Activated effector memory CD4-positive, alpha-beta T cell treated with Interleukin-2 at 50 U/mL for 16 hours (primary cell): ENCODE data around the gene GLI1.
"Not testable (repeated sequence)": the region's sequence is repeated elsewhere in the genome, so short reads cannot be mapped to it uniquely, and the experiment has no call there.

ENCODE experiments used
- DNase-seq: peaks from one replicate; pipeline ENCODE4 v3.0.0-alpha.2; 2020

The GLI1 gene

DNA sequence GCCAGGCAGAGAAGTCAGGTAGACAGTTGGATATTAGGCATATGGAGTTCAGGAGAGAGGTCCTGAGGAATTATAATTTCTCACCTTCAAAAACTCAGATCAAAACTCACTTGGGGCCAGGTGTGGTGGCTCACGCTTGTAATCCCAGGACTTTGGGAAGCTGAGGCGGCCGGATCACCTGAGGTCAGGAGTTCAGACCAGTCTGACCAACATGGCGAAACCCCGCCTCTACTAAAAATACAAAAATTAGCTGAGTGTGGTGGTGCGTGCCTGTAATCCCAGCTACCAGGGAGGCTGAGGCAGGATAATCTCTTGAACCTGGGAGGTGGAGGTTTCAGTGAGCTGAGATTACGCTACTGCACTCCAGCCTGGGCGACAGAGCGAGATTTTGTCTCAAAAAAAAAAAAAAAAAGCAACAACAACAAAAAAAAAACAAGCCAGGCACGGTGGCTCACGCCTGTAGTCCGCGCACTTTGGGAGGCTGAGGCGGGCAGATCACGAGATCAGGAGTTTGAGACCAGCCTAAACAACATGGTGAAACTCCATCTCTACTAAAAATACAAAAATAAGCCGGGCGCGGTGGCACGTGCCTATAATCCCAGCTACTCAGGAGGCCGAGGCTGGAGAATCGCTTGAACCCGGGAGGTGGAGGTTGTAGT is 42.9 kb downstream of the GLI1 start:
- not testable (repeated sequence) for DNase-seq

DNA sequence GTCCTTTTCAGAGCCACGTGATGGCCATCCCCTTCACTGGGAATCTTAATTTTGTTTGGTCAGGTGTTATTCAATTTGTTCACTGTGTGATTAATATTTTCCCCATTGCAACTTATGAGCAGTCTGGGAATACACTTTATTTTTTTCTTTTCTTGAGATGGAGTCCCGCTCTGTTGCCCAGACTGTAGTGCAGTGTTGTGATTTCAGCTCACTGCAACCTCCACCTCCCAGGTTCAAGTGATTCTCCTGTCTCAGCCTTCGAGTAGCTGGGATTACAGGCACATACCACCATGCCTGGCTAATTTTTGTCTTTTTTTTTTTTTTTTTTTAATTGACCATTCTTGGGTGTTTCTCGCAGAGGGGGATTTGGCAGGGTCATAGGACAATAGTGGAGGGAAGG is 47.0 kb downstream of the GLI1 start:
- DNase-seq, result not testable (repeated sequence)

DNA sequence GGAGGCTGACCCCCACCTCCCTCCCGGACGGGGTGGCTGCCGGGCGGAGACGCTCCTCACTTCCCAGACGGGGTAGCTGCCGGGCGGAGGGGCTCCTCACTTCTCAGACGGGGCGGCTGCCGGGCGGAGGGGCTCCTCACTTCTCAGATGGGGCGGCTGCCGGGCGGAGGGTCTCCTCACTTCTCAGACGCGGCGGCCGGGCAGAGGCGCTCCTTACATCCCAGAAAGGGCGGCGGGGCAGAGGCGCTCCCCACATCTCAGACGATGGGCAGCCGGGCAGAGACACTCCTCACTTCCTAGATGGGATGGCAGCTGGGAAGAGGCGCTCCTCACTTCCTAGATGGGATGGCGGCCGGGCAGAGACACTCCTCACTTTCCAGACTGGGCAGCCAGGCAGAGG is 48.2 kb downstream of the GLI1 start:
- not testable (repeated sequence) for DNase-seq

DNA sequence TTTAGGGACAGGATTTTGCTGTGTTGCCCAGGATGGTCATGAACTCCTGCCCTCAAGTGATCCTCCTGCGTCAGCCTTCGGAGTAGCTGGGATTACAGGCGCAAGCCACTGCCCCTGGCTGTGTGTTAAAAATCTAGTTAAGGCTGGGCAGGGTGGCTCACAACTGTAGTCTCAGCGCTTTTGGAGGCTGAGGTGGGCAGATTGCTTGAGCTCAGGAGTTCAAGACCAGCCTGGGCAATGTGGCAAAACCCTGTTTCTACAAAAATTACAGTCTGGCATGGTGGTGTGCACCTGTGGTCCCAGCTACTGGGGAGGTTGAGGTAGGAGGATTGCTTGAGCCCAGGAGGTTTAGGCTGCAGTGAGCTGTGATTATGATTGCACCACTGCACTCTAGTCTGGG is 51.6 kb downstream of the GLI1 start:
- DNase-seq, result no peak

DNA sequence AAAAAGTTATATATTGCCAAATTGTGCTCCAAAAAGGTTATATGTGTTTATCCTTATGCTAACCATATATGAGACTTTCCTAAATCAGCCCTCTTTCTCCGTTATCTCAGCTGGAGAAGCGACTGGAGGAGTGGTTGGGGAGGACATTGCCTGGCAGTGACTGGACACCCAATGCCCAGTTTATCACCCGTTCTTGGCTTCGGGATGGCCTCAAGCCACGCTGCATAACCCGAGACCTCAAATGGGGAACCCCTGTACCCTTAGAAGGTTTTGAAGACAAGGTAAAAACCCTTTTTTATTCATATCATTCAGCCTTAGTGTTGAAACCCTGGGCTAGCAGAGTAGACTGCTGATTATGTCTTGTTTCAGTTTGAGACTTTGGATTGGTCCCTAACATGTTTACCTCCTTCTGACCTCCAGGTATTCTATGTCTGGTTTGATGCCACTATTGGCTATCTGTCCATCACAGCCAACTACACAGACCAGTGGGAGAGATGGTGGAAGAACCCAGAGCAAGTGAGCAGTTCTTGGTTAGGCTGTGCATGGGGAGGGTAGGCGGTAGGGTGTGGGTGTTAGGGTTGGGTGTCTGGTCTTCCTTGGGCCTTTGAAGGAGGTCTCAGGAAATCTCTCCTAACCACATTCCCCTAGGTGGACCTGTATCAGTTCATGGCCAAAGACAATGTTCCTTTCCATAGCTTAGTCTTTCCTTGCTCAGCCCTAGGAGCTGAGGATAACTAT is 52.2 kb downstream of the GLI1 start:
- DNase-seq, result no peak

DNA sequence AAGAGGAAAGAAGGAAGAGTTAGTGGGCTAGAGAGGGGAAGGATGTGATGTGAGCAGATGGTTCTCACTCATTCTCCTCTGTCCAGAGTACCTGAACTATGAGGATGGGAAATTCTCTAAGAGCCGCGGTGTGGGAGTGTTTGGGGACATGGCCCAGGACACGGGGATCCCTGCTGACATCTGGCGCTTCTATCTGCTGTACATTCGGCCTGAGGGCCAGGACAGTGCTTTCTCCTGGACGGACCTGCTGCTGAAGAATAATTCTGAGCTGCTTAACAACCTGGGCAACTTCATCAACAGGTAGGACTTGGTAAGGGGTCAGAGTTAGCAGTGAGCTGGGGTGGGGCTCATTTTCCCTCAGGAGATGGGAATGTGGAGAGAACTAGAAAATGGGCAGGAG is 53.1 kb downstream of the GLI1 start:
- no peak for DNase-seq

DNA sequence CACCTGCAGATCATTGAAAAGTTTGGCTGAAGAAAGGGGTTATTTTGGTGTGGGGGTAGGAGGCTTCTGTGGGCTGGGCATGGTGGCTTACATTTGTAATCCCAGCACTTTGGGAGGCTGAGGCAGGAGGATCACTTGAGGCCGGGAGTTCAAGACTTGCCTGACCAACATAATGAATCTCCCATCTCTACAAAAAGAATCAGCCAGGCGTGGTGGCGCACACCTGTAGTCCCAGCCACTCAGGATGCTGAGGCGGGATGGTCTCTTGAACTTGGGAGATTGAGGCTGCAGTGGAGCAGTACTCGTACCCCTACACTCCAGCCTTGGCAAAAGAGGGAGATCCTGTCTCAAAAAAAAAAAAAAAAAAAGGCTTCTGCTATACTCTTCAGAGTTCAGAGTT is 53.7 kb downstream of the GLI1 start:
- no peak for DNase-seq

DNA sequence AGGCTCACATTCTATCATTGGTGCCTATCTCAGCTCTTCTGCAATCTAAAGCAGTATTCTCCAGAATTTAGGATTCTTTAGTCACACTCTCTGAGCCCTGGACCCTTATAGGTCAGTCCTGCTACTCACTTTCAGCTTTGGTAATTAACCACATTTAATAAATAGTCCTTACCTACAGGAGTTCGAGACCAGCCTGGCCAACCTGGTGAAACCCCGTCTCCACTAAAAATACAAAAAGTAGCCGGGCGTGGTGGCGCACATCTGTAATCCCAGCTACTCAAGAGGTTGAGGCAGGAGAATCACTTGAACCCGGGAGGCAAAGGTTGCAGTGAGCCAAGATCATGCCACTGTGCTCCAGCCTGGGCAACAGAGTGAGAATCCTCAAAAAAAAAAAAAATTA is 54.1 kb downstream of the GLI1 start:
- not testable (repeated sequence) for DNase-seq

DNA sequence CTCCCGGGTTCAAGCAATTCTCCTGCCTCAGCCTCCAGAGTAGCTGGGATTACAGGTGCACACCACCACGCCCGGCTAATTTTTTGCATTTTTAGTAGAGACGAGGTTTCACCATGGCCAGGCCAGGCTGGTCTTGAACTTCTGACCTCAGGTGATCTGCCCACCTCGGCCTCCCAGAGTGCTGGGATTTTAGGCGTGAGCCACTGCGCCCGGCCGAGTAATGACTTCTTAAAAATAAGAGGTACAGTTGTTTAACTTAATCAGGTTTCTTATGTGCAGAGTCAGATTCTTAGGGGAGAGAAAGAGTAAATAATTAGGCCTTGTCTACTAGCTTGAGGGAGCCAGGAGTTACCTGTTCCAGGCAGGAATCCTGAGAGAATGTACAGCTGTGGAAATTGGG is 54.7 kb downstream of the GLI1 start:
- not testable (repeated sequence) for DNase-seq

DNA sequence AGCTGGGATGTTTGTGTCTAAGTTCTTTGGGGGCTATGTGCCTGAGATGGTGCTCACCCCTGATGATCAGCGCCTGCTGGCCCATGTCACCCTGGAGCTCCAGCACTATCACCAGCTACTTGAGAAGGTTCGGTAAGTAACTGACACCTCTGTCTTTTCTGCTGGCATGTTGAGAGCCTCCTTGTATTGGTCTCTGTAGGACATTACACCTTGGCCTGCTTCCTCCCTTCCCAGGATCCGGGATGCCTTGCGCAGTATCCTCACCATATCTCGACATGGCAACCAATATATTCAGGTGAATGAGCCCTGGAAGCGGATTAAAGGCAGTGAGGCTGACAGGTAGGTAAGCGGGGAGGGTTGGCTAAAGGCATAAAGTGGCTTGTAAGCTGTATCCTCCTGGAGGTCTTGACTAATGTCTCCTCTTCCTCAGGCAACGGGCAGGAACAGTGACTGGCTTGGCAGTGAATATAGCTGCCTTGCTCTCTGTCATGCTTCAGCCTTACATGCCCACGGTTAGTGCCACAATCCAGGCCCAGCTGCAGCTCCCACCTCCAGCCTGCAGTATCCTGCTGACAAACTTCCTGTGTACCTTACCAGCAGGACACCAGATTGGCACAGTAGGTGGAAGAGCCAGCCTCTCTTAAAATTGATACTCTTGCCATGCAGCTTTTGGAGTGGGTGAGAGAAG is 55.3 kb downstream of the GLI1 start:
- DNase-seq, result no peak

DNA sequence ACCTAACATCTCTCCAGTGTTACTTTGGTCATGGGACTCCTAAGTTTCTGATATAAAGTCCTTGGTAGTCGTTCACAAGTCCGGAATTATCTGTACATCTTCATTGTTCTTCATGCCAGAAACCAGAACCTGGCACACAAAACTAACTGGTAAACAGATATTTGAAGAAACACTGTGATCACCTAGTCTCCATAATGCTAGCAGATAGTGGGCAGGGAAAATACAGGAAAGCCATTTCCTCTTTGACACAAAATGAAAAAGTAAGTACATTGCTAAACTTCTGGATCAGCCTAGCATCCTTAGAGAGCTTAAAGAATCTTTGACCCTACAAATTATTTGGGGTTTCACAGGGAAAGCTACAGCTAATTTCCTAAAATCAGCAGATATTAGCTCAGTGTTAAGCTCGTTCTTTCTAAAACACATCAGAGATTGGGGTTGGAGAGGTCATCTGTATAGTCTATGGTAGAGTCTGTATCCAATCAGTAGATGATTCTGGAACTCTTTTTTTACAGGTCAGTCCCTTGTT is 55.9 kb downstream of the GLI1 start:
- no peak for DNase-seq

DNA sequence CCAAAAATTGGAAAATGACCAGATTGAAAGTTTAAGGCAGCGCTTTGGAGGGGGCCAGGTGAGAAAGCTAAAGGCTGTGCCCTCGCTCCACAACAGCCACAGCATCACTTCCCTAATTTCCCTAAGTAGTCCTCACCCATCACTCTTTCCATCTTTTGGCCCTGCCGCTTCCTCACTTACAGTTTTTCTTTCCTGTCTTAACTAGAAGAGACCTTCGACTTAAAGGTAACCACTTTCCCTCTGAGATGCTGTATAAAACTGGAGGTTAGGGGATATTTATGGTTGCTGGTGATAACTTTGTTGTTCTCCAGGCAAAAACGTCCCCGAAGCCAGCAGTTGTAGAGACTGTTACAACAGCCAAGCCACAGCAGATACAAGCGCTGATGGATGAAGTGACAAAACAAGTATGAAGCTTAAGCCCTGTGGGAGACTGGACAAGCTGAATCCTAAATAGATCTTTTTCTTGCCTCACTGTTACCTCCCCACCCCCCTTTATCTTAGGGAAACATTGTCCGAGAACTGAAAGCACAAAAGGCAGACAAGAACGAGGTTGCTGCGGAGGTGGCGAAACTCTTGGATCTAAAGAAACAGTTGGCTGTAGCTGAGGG is 56.5 kb downstream of the GLI1 start:
- DNase-seq, result no peak

DNA sequence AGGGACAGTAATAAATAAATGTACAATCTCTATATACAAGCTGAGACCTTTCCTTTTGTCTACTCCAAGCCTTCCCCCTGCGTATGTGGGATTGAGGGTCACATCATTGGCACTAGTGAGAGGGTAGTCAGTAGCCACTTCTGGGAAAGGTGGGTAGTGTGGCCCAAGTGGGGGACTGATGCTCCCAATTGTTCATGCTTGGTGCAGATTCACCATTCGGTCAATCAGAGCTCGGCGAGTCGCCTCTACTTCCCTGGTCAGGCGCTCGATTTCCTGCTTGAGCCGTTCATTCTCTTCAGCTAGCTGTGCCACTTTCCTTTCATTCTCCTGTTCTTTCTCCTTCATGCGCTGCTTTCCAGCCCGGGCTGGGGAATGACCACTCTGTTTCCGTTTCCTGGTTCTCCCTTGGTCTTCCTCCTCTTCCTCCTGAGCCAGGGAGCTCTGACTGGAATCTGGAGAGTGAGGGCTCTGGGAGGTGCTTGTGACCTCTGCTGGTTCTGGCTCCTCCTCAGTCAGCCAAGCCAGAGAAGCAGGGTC is 57.1 kb downstream of the GLI1 start:
- no peak for DNase-seq

DNA sequence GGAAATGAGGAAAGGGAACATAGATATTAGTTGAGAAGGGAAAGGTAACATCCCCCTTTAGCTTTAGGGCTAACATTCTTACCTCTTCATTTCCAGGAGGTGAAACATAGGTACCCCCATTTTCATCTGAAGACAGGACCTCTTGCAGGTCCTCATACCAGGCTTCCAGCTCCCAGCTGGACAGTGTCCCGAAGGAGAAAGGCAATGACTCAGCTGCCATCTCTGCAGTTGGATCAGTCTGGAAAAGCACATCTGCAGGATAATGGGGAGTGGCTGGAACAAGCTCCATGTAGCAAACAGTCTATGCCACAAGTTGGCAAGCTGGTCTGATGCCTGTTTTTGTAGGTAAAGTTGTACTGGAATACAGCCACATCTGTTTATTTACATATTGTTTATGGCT is 57.6 kb downstream of the GLI1 start:
- no peak for DNase-seq

DNA sequence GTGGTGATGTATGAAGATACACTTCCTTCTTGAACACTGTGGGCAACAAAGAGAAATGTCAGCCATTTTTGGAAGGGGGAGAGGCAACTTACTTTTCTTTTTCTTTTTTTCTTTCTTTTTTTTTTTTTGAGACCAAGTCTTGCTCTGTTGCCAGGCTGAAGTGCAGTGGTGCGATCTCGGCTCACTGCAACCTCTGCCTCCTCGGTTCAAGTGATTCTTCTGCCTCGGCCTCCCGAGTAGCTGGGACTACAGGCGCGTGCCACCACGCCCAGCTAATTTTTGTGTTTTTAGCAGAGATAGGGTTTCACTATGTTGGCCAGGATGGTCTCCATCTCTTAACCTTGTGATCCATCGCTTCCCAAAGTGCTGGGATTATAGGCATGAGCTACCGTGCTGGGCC is 58.1 kb downstream of the GLI1 start:
- not testable (repeated sequence) for DNase-seq

DNA sequence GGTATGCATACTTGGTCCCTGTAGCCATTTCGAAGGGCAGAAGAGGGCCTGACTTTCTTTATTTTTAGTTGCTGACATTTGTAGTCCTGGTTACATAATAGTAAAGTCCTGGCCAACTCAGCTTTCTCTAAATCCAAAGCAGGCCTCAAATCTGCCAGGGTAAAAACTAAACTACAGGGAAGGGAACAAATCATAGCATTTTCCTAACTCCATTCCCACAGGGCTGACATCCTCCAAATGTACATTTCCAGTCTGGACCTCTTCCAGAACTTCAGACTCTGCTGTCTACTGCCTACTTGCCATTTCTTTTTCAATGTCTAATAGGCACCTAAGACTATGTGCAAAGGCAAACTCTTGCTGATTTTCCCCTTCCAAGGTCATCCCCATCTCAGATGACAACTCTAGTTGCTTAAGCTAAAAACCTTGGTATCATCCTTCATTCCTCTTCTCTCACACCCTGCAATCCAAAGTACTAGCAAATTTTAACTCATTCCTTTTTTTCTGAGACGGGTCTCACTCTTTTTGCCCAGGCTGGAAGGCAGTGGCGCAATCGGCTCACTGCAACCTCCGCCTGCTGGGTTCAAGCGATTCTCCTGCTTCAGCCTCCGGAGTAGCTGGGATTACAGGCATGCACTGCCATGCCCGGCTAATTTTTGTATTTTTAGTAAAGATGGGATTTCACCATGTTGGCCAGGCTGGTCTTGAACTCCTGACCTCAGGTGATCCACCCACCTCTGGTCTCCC is 58.8 kb downstream of the GLI1 start:
- no peak for DNase-seq

DNA sequence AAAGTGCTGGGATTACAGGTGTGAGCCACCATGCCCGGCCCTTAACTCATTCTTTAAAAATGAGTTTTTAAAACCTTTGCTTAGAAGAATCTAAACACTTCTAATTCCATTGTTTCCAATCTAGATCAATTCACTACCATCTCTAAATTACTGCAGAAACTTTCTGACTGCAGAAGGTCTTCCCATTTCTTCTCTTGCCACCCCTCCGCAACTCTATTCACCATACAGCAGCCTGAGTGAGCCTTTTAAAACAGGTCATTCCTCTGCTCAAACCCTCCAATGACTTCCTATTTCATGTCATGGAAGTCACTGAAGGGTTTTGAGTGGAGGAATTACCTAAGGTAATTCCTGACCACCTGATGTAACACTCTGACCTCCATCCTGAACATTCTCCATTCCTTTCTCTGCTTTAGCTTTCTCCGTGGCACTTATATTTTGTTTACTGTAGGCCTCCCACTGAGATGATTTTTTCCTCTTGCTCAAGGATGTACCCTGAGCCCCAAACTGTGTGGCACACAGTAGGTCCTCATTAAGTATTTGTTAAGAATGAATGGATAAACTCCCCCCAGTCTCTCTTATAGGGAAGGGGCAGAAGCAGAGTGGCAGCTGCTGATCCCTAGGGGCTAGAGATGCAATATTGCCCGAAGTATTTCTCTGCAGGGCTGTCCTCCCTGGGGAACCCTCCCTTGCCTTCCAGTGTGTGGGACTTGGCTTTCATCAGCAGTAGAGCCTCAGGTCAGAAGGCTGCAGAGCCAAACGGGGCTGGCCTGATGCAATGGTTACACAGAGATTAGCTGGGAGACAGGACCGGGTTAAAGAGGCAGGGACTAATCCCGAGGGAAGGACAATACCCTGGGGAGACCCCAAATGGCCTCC is 59.6 kb downstream of the GLI1 start:
- no peak for DNase-seq

DNA sequence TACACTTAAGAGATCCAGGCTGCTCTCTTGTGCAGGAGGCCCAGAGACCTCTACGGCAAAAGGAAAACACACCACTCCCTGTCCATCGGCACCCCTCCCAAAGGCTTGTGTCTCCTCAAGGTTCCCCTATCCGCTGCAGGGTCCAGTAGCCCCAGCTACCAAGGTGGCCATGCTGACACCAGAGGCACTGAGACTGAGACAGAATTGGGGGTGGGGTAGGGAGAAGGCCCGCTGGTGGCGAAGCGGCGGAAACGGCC is 60.1 kb downstream of the GLI1 start:
- no peak for DNase-seq

DNA sequence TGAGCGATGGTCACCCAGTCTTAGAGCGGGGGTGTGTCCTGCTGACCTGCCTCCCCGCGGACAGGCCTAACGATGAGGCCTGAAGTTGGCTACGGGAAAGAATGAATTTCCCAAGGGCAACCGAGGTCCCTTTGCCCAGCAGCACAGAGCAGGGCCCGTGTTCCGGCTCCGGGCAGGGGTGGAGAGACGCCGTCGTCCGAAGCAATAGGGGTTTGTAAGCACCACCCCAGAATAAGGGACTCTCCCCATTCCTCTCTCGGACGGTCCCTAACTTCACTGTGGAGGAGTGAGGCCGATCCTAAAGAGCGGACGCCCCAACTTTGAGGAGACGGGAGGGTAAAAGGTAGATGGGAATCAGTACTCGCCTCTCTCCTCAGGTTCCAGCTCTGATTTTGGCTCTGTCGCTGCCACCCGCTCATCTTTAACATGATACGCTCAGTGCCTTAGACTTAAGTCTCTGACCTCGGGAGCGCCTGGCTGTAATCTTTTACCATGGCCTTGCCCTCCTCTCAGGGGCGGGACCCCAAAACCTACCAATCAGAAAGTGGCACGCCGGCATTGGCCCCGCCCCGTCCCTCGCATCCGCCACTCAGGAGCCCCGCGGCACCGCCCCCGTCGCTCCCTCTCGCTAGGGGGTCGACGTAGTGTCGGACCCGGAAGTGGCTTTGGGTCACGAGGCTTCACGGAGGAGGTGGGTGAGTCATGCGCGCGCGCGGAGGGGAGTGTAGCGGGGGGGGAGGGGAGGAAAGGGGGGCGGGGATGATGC is 60.7 kb downstream of the GLI1 start, which contains the start of gene DDIT3:
Gene DDIT3, minus strand, starts transcription at position 462 of the 766 bp plus-strand sequence. CDS start 3,108 bp downstream, outside the sequence.
- DNase-seq, result peak; percentile 99

DNA sequence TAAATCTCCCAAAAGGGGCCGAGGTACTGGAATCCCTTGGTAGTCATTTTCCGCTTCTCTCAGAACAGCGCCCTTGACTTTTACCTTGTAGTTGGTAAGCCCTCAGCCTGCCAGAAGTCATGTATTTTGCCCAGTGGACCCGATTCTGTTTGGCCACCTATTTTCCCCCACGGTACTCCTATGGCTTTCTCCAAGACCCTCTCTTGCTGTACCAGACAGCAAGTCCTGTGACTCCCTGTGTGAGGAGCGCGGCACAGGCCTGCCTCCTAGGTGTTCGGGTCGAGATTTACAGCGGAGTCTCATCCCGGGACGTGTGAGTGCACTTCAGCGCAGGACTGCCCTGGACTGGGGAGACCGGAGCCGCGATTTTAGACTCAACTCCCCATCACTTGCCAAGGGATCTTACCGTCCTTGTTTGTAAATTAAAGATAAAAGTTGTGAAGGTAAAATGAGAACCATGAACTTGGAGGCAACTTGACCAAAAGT is 62.0 kb downstream of the GLI1 start:
- no peak for DNase-seq
